ENCODE measurements around the gene LRRC4C.

Gene LRRC4C

DNA sequence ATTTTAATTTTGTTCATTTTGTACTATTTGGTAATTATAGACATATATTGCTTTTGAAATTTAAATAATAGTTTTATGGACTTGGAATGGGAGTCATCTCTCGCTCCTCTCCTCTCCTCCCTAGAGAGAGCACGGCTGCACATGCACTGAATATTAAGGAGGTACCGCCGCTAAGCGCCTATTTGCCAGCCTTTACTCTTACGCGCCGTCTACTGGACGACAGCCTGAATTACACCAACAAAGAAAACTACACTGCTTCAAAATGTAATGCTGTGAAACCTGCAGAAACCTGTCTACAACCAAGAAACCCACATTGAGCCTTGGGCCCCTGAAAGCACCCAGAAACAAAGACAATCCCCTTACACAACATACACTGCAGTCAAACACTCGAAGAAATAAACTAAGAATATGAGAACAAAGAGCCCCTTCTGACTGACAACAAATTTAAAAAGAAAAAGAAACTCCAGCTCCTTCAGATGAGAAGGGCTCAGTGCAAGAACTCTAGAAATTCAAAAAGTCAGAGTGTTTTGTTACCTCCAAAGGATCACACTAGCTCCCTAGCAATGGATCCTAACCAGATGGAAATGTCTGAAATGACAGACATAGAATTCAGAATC, 737.2 kb downstream of the LRRC4C start:
- DNase-seq (ENCODE audit: low read depth in 2 of 3, low spot score in 1 of 3) = no peak

DNA sequence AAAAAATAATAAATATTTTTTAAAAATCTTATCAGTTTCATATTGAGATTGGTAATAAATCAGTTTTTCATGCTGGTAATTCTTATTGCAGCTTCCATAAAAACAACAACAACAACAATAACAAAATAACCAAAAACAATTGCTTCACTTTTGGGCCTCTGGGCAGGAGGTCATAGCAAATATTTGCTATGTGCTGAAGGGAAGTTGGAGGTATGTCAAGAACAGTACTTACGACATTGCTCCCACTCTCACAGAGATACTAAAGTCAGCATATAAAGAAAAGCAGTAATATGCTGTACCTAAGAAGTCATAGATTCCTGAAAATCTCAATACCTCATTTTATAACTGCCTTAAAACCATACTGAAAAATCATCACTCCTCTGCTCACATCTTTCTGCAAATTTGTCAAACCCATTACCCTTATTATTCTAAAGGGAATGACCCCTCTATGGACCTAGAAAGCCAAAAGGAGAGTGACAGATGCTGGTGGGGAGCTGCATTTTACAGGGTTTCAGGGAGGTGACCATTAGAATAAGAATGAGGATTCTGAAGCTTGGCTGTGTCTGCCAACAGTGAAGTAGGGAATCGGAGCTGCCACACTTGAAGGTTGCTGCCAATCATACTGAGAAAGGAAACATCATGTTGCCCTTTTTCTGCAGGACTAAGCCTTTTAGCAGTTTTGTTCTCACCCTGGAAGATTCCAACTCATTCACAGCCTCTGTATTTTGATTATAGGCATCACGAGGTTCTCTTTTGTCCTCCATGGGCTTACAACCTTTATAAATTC, 742.9 kb downstream of the LRRC4C start:
- no peak for DNase-seq (ENCODE audit: low read depth in 2 of 3, low spot score in 1 of 3)

DNA sequence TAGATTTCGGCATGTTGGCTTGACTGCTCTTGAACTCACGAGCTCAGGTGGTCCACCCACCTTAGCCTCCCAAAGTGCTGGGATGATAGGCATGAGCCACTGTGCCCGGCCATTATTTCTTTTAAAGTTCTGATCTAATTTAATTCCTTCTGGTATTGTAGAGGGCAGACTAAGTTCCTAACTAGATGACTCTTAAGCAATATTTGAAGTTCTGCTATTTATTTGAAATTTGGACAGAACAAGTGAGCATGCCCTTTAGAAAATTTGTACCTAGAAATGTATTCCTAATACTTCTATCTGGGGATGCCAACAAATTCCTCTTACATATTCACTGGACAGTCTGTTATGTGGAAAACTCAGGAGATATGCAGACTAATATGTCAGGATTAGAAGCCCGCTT, 746.4 kb downstream of the LRRC4C start:
- no peak for DNase-seq (ENCODE audit: low read depth in 2 of 3, low spot score in 1 of 3)

DNA sequence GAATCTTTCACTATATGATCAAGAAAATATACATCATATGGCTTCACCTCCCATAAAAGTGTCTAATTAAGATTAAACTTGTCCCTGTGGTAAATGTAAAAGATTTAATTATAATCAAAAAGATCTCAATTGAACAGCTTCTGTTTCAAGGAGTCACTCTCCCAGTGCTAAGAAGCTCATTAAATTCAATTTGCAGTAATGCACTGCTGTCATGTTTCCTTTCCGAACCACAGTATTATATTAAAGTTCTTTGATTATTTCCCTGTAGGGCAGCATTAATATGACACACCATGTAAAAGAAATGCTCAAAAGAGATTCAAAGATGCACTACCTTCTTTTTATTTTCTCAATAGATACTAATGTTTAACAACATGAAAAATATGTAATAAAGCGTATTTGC, 758.4 kb downstream of the LRRC4C start:
- no peak for DNase-seq (ENCODE audit: low read depth in 2 of 3, low spot score in 1 of 3)

DNA sequence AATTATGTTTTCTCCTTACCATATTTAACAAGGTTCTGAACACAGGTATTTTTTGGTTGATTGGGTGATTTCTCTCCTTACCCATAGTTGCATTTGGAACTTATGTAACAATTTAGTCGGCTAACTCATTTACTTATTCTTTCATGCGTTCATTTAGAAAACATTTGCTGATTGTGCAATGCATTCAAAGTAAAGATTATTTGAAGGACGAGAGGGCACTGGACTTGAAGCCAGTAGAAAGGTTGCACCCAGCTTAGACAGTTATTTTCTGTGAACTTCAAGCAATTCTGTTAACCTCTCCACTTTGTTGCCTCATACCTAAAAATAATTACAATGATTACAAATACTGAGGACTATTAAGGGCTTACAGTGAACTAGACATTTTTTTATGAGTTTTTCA, 769.6 kb downstream of the LRRC4C start:
- DNase-seq (ENCODE audit: low read depth in 2 of 3, low spot score in 1 of 3) = no peak

DNA sequence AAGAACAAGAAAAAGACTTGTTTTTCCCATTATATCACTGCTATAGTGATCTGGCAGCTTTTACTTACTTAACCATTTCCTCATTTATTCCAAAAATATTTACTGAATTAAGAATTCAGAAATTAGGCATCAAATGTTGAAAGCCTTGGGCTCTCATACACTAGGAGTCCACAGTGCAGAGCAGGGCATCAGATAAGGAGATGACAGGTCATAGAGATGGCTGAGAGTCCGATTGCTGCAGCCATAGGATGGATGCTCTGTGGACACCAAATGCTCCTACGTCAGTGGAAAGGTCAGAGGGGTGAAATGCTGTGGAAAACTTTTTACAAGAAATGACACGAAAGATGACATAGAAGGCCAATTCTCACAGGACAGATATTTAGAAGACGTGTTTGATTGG, 771.1 kb downstream of the LRRC4C start:
- no peak for DNase-seq (ENCODE audit: low read depth in 2 of 3, low spot score in 1 of 3)

DNA sequence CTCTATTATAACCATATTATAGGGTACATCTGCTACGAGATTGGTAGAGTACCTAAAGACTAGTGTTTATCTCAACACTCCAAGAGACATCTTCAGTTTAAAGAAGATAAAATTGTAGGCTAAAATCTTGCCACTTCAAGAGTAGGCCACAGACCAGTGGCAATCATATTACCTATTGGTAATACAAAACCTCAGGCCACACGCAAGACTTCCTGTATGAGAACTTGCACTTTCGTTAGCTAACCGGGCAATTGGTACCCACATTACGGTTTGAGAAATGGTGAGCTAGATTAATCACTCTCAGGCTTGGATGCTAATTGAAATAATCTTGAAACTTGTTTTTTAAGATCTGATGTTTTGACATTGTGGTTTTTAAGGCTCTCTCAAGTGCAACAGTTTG, 772.7 kb downstream of the LRRC4C start:
- no peak for DNase-seq (ENCODE audit: low read depth in 2 of 3, low spot score in 1 of 3)

DNA sequence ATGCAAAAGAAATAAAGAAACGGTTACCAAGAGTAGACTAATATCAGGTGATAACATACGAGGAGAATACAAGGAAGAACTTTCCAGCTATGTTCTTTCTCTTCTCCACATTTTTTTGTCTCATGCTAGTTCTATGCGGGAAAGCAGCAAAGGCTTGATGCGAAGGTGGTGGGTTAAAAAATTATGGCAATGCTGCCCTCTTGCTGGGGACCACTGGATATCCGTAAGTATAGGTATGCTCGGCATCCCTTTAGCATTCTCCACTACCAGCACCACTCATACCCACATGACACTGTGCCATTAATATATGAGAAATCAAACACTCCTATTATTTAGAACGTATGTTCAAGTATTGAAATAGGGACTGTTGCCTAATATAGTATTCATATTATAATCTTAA, 776.4 kb downstream of the LRRC4C start:
- no peak for DNase-seq (ENCODE audit: low read depth in 2 of 3, low spot score in 1 of 3)

DNA sequence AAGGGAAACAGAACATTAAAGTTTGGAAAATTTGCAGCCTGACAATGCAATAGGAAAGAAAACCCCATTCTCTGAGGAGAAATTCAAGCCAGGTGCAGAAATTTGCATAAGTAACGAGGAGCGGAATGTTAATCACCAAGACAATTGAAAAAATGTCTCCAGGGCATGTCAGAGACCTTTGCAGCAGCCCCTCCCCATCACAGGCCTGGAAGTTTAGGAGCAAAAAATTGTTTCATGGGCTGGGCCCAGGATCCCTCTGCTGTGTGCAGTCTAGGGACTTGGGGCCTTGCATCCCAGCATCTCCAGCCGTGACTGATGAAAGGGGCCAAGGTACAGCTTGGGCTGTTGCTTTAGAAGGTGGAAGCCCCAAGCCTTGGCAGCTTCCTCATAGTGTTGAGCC, 780.2 kb downstream of the LRRC4C start:
- no peak for DNase-seq (ENCODE audit: low read depth in 2 of 3, low spot score in 1 of 3)

DNA sequence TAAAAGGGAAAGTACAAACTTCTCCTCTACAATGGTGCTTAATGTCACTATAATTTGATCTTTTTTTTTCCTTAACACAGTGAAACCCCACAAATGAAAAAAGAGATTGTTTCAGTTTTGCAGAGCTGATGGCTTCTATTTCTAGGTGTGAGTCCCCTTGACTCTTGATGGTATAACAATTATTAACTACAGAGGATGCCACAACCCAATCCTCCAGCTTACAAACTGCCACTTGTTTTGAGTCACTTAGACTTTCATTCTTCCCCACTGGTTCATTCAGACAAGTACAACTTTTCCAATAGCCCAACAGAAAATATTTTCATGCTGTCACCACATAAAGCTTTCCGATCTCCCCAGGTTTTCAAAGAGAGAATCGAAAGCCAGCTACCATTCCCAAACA, 812.2 kb downstream of the LRRC4C start:
- no peak for DNase-seq (ENCODE audit: low read depth in 2 of 3, low spot score in 1 of 3)

DNA sequence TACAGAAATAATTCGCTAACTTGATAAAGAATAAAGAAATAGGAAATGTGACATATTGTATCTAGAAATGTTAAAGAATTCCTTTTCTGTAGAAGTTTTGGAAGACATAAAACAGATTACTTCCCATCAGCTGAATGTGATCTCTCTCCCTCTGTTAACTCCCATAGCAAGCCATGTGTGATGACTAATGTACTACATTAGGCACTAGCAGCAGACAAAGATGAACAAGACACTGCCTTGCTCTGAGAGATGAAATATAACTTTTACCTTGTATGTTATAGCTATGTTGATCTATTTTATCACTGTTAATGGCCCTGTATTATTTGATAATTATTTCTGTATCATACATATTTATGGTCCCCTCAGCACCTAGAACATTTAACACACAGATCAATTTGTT, 817.2 kb downstream of the LRRC4C start:
- DNase-seq (ENCODE audit: low read depth in 2 of 3, low spot score in 1 of 3) = no peak

DNA sequence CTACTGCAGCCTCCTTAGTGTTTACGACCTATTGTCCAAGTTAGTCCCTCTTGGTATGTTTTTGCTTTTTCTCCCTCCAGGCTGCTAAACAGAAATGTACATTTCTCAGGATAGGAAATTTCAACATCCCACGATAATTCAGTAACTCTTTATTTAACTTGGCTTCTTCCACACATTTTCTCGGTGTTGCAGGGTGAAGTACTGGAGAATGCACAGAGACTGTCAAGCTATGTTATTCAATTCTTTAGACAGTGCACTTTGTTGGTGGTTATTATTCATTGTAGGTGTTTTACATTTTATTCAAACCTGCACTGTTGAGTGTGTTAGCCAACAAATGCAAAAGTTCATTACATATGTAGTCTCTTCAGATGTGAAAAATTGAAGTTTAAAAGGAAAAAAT, 839.8 kb downstream of the LRRC4C start:
- no peak for DNase-seq (ENCODE audit: low read depth in 2 of 3, low spot score in 1 of 3)

DNA sequence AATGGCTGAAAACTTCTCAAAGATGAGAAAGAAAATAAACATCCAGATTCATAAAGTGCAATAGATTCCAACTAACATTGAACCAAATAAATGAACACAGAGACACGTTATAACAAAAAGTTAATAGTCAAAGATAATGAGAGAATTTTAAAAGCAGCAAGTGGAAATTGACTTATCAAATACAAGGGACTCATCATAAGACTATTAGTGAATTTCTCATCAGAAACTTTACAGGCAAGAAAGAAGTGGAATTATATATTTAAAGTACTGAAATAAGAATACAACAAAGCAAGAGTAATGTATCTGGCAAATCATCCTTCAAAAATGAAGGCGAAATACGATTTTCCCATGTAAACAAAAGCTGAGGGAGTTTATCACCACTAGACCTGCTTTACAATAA, 852.7 kb downstream of the LRRC4C start:
- no peak for DNase-seq (ENCODE audit: low read depth in 2 of 3, low spot score in 1 of 3)

DNA sequence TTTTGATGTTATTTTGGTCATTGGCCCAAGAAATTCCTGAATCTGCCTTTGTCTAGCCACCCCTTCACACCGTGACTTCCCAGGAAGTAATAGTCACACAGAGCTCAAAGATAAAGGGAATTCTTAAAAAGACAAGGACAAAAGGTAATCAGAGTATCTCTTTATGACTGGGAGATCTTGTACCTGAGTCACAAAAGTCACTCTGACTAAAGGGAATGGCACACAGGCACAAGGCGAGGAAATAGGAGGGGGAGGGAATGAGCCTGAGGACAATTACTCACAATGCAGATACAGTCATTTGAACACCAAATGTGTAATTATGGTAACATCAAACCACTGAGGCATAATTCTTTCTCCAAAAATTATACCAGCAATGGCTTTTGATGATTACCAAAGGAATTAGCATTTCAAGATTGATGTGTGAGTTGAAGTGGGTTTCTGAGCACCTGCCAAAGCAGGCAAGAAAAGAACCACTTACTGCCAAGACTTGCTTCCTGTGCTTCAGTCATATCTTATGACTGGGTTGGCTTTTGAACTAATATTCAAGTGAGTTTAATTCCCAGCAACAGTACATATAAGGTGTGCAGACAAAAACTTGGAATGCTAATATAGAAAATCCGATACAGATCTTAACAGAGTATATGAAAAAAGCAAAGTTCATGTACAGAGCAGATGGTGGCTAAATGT, 856.4 kb downstream of the LRRC4C start:
- DNase-seq (ENCODE audit: low read depth in 2 of 3, low spot score in 1 of 3) = no peak

DNA sequence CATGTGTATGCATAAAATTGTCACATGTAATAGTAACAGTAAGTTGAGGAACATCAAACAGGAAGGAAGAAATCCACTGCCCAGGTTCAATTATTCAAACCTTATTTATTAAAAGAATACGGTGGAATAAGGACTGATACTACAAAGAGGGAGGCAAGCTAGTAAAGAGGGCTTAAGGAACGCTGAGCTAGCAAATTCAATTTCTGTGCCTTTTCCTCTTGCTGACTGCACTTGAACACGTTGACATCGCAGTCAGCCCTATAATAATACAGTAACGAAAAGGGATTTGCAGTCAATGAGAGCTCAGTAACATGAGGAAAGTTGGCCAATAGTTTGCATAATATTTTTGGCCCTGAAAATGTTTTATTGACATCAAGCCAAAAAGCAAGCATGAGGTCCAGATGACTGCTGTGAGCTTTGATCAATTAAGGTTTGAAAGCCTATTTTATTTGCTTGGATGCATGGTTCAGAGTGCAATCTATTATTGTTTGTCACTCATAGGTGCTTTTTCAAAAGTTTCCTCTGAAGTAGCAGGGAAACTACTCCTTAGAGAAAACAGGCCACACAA, 861.8 kb downstream of the LRRC4C start:
- no peak for DNase-seq (ENCODE audit: low read depth in 2 of 3, low spot score in 1 of 3)

DNA sequence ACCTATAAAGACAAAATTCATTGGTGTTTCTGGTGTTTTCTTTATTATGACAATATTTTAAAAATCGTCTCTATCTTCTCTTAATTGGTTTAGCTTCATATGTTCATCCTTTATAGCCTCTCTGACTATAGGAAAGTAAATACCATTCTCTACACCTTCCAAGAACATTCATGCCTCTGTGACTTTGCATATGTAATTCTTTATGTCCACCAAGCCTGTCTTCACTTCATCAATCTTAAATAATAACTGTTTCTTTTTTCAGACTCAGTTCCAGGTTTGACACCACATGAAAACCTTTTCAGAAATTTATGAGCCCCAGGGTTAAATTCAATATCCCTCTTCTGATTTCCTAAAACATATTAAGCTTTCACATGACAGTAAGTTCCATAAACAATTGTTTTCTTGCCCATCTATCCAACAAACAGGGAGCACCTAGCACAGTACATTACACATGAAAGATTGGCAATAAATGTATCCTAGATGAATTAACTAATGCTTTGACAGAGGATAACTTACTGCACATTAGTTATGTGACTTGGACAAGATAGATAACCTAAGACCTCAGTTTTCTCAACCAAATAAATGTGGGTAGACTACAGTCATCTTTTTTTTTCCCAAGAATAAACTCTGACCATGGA, 886.1 kb downstream of the LRRC4C start:
- DNase-seq (ENCODE audit: low read depth in 2 of 3, low spot score in 1 of 3) = no peak

DNA sequence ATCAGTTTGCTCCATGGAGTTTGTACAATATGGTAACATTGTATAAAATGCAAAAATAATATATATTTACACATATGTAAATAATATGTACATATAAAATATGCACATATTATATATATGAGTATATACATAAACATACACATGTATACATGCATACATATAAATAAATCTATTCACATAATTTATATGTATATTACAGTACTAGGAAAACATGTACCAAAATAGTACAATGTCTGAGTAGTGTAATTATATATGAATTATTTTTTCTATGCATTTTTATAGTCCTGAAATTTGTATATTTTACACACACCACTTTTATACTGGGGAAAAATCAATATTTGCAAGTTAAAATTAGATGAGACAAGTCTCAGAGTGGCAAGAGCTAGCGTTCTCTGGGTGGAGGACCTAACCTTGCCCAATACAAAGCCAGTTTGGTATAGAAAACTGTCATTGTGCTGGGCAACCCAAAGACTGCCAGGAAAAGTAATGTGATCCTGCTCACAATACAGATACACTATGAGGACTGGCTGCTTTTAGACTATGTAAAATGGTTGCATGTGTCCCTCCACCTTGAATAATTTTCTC, 889.4 kb downstream of the LRRC4C start:
- no peak for DNase-seq (ENCODE audit: low read depth in 2 of 3, low spot score in 1 of 3)

DNA sequence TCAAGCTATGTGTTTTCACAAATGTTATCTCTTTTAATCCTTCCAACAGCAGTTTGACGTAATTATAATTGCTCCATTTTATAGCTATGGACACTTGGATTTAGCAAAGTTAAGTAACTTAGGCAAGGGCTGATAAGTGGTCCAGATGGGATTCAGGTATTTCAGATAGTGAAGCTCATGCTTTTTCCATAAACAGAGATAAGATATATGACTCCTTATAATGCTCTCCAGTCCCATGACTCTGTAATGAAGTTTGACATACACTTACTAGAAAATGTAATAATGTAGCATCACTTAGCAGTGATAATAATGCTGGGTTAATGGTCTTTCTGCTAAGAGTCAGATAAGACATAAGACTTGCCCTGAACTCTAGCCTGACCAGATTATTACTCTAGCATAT, 892.1 kb downstream of the LRRC4C start:
- no peak for DNase-seq (ENCODE audit: low read depth in 2 of 3, low spot score in 1 of 3)

DNA sequence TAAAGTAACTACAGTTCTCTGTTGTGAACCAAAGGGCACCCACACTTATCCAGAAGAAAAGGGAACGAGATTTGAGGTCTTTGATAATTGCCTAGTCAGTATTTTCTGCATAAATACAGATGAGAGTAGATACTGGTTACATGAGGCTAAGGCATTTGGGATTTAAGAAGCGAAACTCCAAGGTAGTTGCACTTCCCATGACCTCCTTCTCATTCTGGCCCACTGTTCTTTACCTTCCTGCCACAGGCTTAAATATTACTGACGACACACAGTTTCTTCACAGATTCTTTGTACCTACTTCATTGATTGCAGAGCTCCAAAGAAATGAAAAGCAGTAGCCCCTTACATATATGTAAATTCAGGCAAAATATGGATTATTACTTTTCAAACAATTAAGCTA, 915.3 kb downstream of the LRRC4C start:
- DNase-seq (ENCODE audit: low read depth in 2 of 3, low spot score in 1 of 3) = no peak

DNA sequence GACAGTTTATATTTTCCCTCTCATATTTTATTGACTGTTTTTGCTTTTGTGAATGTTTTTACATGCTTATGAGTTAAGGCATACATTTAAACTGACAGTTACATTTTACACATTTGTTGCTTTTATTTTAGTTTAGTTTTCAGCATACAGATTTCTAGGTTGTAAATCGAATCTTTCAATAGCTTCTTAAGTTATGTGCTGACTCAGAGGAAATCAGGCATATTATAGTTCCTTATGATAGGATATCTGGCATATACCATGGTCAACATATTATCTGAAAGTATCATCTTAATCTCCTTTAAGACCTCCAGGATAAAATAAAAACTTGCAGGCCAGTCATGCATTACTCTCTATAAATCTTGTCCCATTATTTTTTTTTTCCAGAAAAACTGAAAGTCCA, 916.6 kb downstream of the LRRC4C start:
- DNase-seq (ENCODE audit: low read depth in 2 of 3, low spot score in 1 of 3) = no peak

DNA sequence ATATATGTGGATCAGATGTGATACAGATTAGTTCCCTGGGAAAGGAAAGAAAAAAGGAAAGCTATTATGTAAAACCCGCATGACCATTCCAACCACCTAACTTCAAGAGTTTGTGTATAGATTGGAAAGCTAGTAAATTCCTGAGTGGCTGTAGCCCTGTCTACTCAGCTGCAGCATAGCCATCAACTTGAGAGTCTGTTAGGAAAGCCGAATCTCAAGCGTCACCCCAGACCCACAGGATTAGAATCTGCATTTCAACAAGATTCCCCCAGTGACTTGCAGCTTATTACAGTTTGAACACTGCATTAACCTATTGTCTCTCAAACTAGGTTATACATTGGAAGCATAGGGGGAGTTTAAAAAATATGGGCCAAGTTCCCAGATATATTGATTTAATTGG, 921.7 kb downstream of the LRRC4C start:
- DNase-seq (ENCODE audit: low read depth in 2 of 3, low spot score in 1 of 3) = no peak
